Measurements from ENCODE around the gene ACOT11. TPM values are rescaled to one million over a fixed set of nuclear protein-coding genes. Genes with fewer than 3 reads are reported as not detected.
"Not testable (repeated sequence)": the region's sequence is repeated elsewhere in the genome, so short reads cannot be mapped to it uniquely, and the experiment has no call there.

ACOT11 gene
- total RNA-seq: 1.8 and 2.3 TPM in 2 replicates

GRCh38 chr1:54547601-54548388 is at the start of gene ACOT11:
Gene ACOT11, plus strand, starts transcription at chr1:54548228. Its CDS starts 82 bp downstream, at chr1:54548310.
- Mint-ChIP-seq H3K36me3 (ENCODE audit: low read depth) (no peaks in the 10 kb centered on the region), H3K27ac (no peak within 1 kb of the TSS), H3K4me1 (ENCODE audit: low read depth) (peaks cover 5% of the 10 kb centered on the region), H3K9me3 (no peaks in the 10 kb centered on the region), H3K4me3 (ENCODE audit: low read depth) (no peak within 1 kb of the TSS), H3K27me3 (ENCODE audit: low read depth) (peaks cover 4% of the 10 kb centered on the region)
- DNase-seq (ENCODE audit: low spot score): no peak
- intact Hi-C loops (cut with micrococcal nuclease): no loop called here

DNA sequence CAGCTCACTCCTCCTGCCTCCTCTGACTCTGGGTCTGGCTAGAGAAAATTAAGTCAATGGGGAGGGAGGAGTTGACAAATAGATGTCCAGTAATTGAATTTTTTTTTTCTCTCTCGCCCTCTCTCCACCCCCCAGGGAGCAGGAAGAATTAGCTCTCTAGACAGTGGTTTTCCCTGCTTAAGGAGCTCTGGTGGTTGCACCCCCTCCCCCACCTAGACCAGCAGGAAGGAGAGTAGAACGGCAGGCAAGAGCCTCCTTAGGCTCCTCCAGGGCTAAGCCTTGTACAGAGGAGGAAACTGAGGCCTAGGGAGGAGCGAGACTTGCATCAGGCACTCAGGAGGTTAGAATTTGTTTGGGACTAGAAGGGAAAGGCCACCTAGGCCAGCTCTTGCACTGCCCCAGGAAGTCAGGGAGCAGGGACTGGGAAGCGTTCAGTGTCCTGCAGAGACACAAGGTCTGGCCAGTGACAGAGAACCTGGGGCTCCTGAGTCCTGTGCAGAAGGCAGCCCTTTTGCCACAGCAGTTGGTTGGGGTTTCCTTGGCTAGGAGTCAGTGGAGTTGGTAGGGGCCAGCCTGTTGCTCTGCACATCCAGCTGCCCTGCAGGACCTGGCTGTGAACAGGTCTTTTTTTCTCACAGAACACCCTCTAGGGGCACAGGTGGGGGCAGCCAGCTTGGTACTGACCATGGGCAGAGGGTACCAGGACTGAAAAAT is 49.5 kb upstream of the ACOT11 start:
- H3K36me3 Mint-ChIP-seq (ENCODE audit: low read depth): no peaks in the 10 kb centered on the region
- no peaks in the 10 kb centered on the region for H3K9me3 Mint-ChIP-seq
- H3K27ac Mint-ChIP-seq: no peak overlapping the region
- H3K27me3 Mint-ChIP-seq (ENCODE audit: low read depth): peaks cover 55% of the 10 kb centered on the region
- peaks cover 7% of the 10 kb centered on the region for H3K4me1 Mint-ChIP-seq (ENCODE audit: low read depth)
- intact Hi-C loops (cut with micrococcal nuclease): no loop called here
- no peak for DNase-seq (ENCODE audit: low spot score)
- peak overlapping the region; percentile 53 for H3K4me3 Mint-ChIP-seq (ENCODE audit: low read depth)

DNA sequence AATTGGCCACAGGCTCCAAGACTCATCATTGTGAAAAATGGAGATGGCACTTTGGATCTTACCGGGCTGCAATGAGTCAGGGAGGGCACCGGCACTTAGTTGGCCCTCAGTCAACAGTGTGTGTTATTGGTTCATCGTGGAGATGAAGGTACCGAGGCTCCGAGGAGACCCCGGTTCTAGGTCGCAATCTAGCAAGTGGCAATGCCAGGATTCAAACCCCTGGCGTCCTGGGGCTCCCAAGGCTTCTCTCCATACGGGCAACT is 49.0 kb upstream of the ACOT11 start:
- no peak overlapping the region for H3K27ac Mint-ChIP-seq
- peak overlapping the region; percentile 53 for H3K4me3 Mint-ChIP-seq (ENCODE audit: low read depth)
- no peaks in the 10 kb centered on the region for H3K9me3 Mint-ChIP-seq
- intact Hi-C loops (cut with micrococcal nuclease): no loop called here
- no peak for DNase-seq (ENCODE audit: low spot score)
- H3K27me3 Mint-ChIP-seq (ENCODE audit: low read depth): peaks cover 54% of the 10 kb centered on the region
- H3K36me3 Mint-ChIP-seq (ENCODE audit: low read depth): no peaks in the 10 kb centered on the region
- H3K4me1 Mint-ChIP-seq (ENCODE audit: low read depth): peaks cover 7% of the 10 kb centered on the region

DNA sequence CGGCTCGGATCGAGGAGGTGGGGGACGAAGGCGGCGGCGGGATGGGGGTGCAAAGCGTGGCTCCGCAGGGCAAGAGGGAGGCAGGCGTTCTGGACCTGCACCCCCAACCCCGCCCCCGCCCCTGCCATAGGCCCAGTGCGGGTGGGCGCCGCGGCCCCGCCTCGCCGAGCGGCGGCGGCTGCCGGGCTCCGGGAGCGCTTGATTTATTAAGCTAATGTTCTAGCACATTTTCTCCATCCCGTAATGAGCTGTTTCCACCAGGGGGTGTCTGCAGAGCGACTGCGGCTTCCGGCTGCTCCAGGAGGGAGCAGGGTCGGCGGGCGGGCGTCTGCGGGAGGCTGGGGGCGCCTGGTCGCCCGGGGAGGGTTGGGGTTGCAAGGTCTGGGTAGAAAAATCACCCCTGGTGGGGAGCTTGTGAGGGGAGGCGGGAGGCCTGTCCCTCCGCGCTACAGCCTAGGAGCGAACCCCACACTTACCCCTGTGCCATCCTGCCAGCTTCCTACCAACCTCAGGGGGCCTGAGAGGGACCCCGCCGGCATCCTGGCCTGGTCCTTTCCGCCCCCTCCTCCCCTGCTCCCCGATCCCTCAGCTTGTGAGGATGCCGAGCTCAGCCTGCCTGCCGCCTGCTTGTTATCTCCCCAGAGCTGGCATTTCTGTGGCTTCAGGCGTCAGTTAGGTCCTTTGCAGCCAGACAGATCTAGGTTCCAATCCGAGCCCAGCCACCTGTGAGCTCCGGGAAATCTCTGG is 48.5 kb upstream of the ACOT11 start:
- H3K27me3 Mint-ChIP-seq (ENCODE audit: low read depth): peaks cover 51% of the 10 kb centered on the region
- intact Hi-C loops (cut with micrococcal nuclease): no loop called here
- peak; percentile 23 for DNase-seq (ENCODE audit: low spot score)
- H3K27ac Mint-ChIP-seq: no peak overlapping the region
- H3K4me1 Mint-ChIP-seq (ENCODE audit: low read depth): peaks cover 7% of the 10 kb centered on the region
- no peaks in the 10 kb centered on the region for H3K36me3 Mint-ChIP-seq (ENCODE audit: low read depth)
- H3K9me3 Mint-ChIP-seq: no peaks in the 10 kb centered on the region
- peak overlapping the region; percentile 53 for H3K4me3 Mint-ChIP-seq (ENCODE audit: low read depth)

- peaks cover 48% of the 10 kb centered on the region for H3K27me3 Mint-ChIP-seq (ENCODE audit: low read depth)
- H3K36me3 Mint-ChIP-seq (ENCODE audit: low read depth): no peaks in the 10 kb centered on the region
- no peaks in the 10 kb centered on the region for H3K9me3 Mint-ChIP-seq
- no peak overlapping the region for H3K27ac Mint-ChIP-seq
- intact Hi-C loops (cut with micrococcal nuclease): no loop called here
- H3K4me1 Mint-ChIP-seq (ENCODE audit: low read depth): peaks cover 7% of the 10 kb centered on the region
- no peak for DNase-seq (ENCODE audit: low spot score)
- H3K4me3 Mint-ChIP-seq (ENCODE audit: low read depth): peak overlapping the region; percentile 30
Measured at GRCh38 chr1:54500107-54500431, 48.0 kb upstream of the ACOT11 start.

DNA sequence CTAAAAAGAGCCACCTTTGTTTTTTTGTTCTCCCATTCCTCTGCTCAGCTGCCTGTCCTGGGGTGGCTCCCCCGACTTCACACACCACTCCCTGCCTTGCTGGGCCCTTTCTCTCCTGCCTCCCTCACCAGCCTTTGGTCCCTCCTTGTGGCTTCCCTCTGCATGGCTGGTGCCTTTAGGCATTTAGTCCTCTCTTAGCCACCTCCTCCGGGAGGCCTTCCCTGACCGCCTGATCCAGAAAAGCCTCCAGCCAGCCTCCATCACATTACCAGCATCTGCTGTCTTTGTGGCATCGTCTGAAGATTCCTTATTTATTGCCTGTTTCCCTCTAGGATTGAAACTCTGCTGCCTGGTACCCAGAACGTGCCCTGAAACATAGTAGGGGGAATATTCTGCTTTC is 46.2 kb upstream of the ACOT11 start:
- no peaks in the 10 kb centered on the region for H3K9me3 Mint-ChIP-seq
- peaks cover 38% of the 10 kb centered on the region for H3K27me3 Mint-ChIP-seq (ENCODE audit: low read depth)
- H3K4me1 Mint-ChIP-seq (ENCODE audit: low read depth): peaks cover 7% of the 10 kb centered on the region
- no peak for DNase-seq (ENCODE audit: low spot score)
- intact Hi-C loops (cut with micrococcal nuclease): no loop called here
- H3K36me3 Mint-ChIP-seq (ENCODE audit: low read depth): no peaks in the 10 kb centered on the region
- H3K4me3 Mint-ChIP-seq (ENCODE audit: low read depth): no peak overlapping the region
- no peak overlapping the region for H3K27ac Mint-ChIP-seq

DNA sequence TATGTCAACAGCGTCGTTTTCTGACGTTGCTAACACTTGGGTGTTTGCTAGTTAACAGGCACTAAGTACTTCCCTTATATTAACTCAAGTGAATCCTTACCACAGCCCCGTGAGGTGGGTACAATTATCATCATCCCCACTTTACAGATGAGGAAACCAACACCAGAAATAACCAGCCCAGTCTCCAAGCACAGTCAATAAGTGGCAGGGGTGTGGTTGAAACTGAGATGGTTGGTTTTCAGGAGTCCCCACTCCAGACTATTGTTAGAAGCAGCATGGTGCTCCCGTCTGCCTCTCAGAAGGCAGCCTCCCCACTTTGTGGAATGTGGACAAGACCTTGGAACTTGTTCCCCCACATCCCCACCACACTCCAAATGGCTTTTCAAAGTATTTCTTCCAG is 45.7 kb upstream of the ACOT11 start:
- H3K27me3 Mint-ChIP-seq (ENCODE audit: low read depth): peaks cover 33% of the 10 kb centered on the region
- DNase-seq (ENCODE audit: low spot score): no peak
- no peak overlapping the region for H3K27ac Mint-ChIP-seq
- peaks cover 7% of the 10 kb centered on the region for H3K4me1 Mint-ChIP-seq (ENCODE audit: low read depth)
- no peaks in the 10 kb centered on the region for H3K9me3 Mint-ChIP-seq
- no peak overlapping the region for H3K4me3 Mint-ChIP-seq (ENCODE audit: low read depth)
- intact Hi-C loops (cut with micrococcal nuclease): no loop called here
- H3K36me3 Mint-ChIP-seq (ENCODE audit: low read depth): no peaks in the 10 kb centered on the region

- H3K27ac Mint-ChIP-seq: no peak overlapping the region
- H3K4me1 Mint-ChIP-seq (ENCODE audit: low read depth): no peaks in the 10 kb centered on the region
- DNase-seq (ENCODE audit: low spot score): no peak
- no peaks in the 10 kb centered on the region for H3K9me3 Mint-ChIP-seq
- peaks cover 13% of the 10 kb centered on the region for H3K27me3 Mint-ChIP-seq (ENCODE audit: low read depth)
- intact Hi-C loops (cut with micrococcal nuclease): no loop called here
- no peaks in the 10 kb centered on the region for H3K36me3 Mint-ChIP-seq (ENCODE audit: low read depth)
- no peak overlapping the region for H3K4me3 Mint-ChIP-seq (ENCODE audit: low read depth)
Measured at GRCh38 chr1:54506594-54506993, 41.4 kb upstream of the ACOT11 start.

GRCh38 chr1:54507033-54507870 is 40.8 kb upstream of the ACOT11 start:
- Mint-ChIP-seq H3K27me3 (ENCODE audit: low read depth) (peaks cover 7% of the 10 kb centered on the region), H3K9me3 (no peaks in the 10 kb centered on the region), H3K36me3 (ENCODE audit: low read depth) (no peaks in the 10 kb centered on the region), H3K27ac (no peak overlapping the region), H3K4me1 (ENCODE audit: low read depth) (no peaks in the 10 kb centered on the region), H3K4me3 (ENCODE audit: low read depth) (no peak overlapping the region)
- intact Hi-C loops (cut with micrococcal nuclease): no loop called here
- DNase-seq (ENCODE audit: low spot score): no peak

- DNase-seq (ENCODE audit: low spot score): no peak
- H3K36me3 Mint-ChIP-seq (ENCODE audit: low read depth): no peaks in the 10 kb centered on the region
- H3K4me3 Mint-ChIP-seq (ENCODE audit: low read depth): no peak overlapping the region
- no peak overlapping the region for H3K27ac Mint-ChIP-seq
- H3K4me1 Mint-ChIP-seq (ENCODE audit: low read depth): no peaks in the 10 kb centered on the region
- H3K9me3 Mint-ChIP-seq: no peaks in the 10 kb centered on the region
- H3K27me3 Mint-ChIP-seq (ENCODE audit: low read depth): peaks cover 1% of the 10 kb centered on the region
- intact Hi-C loops (cut with micrococcal nuclease): no loop called here
Measured at GRCh38 chr1:54510715-54511270, 37.2 kb upstream of the ACOT11 start.

DNA sequence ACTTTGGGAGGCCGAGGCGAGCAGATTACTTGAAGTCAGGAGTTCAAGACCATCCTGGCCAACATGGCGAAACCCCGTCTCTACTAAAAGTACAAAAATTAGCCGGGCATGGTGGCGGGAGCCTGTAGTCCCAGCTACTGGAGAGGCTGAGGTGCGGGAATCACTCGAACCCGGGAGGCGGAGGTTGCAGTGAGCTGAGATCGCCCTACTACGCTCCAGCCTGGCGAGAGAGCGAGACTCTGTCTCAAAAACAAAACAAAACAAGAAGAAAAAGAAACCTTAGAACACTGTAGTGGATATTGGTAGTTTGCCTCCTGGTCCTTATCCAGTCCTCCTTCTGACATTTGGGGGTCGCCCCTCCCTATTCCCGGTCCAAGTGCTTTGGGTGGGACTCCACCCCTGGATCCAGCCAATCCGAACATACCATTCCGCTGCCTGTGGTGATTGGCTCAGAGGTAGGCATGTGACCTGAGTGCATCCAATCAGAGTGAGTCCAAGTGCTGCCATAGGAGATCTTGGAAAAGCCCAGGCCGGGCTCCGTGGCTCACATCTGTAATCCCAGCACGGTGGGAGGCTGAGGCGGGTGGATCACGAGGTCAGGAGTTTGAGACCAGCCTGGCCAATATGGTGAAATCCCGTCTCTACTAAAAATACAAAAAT is 34.0 kb upstream of the ACOT11 start:
- H3K27ac Mint-ChIP-seq; H3K4me1 Mint-ChIP-seq (ENCODE audit: low read depth); H3K4me3 Mint-ChIP-seq (ENCODE audit: low read depth); H3K27me3 Mint-ChIP-seq (ENCODE audit: low read depth); H3K9me3 Mint-ChIP-seq; intact Hi-C loops (cut with micrococcal nuclease); DNase-seq (ENCODE audit: low spot score); H3K36me3 Mint-ChIP-seq (ENCODE audit: low read depth): not testable (repeated sequence)

All from activated T-helper 2 cell treated with anti-CD3 and anti-CD28 coated beads, Interferon-gamma antibody, Interleukin-2, Interleukin-4, amounts not matched to agents 10 μg/mL and 5 μg/mL and 100 μg/mL, durations not matched to agents 14 hours and 24 hours and 36 hours (primary cell).